Hypothalamus (tissue), 51 donors: Measurements from ENCODE around the gene GRID1.
A peak's percentile ranks its signal among the peaks of the same experiment; 100 is the strongest.

Experiments used
- DNase-seq, 51 donors: peaks; one replicate each; lab custom pipeline; 2025; lab: John Stamatoyannopoulos, UW

The GRID1 gene

GRCh38 chr10:86371116-86371515, 4.5 kb upstream of the GRID1 start:
- no peak for DNase-seq

DNA sequence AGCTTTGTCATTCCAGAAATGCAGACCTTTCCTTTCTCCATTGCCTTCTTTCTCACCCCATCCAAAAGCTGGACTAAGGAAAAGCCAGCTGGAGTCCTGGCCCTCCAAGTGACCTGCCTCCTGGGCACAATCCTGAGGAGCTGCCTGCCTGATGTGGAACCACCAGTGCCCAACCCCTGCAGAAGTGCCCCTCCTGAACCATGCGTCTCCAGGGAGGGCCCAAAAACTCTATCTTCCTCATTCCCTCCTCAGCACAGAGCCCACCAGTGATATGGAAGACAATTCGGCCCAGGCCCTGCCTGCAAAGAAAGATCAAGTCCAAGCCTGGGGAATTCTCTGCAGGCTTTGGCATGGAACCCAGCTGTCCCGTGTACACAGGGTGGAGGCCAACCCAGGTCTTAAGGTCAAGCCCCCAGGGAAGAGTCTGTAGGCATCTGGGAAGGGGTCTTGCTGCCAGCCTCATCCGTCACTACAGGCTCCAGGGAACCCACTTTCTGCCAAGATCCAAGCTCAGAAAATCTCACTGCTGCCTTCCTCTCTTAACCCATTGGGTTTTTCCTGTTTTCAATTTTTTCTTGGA, 3.5 kb upstream of the GRID1 start:
- no peak for DNase-seq

GRCh38 chr10:86368987-86369386, 2.4 kb upstream of the GRID1 start:
- no peak for DNase-seq

DNA sequence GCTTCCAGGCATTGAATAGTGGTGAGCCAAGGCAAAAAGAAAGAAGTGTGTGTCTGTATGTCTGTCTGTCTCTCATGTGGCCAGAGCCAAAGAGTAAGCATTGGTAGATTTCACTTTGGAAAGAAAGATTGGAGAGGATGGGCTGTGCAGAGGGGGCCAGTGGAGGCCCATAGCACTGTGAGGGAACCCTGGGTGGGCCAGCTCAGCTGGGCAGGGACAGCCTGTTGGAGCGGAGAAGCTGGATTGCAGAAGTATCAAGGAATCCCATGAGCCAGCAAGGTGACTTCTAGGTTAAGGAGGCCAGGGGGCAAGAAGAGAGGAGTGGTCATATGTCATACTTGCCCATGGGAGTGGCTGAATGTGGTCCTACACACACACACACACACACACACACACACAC, 1.5 kb upstream of the GRID1 start:
- DNase-seq = no peak

GRCh38 chr10:86367152-86367951, 757 bp upstream of the GRID1 start:
- peak in 34 of 51 donors; percentile 34 to 80 (median 69) for DNase-seq

- DNase-seq = peak in 1 of 51 donors; percentile 63
Observed at GRCh38 chr10:86366902-86367151, 232 bp upstream of the GRID1 start.

- peak in 21 of 51 donors; percentile 31 to 78 (median 51) for DNase-seq
Observed at GRCh38 chr10:86365346-86366032, 1.1 kb downstream of the GRID1 start.

DNA sequence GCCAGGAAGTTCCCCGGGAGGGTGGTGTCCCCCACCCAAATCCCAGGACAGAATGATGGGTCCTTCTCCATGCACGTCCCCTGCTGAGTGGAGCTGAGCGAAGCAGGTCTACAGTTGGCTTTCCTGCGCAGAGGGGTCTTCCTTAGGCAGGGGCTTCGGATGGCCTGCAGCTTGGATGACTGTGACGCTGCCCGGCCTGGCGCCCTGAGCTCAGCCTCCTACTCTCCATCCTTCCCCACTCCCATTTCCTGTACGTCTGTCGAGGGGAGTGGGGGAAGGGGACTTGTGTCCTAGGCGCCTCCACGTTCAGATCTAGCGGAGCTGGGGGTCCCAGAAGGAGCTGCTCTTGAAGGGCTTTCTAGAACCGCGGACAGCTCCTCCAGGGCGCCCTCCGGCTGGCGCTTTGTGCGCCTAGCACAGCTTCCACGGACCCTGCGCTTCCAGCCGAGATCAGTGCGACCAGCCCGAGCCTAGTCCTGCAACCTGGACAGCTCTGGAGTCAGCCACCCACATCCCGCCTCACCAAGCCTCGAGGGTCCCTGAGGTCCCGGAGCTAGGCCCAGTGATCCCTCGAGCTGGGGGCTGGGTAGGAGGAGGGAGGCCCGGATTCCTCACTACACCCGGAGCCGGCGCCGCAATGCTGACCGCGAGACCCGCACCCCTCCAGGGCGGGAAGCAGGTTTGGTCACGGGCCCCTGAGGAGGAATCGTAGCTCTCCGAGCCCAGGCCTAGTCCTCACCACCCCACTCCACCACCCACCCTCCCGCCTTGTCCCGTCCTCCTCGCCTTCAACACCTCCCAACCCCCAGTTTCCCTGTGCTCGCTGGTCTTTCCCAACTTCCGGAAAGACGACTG, 1.9 kb downstream of the GRID1 start:
- DNase-seq = peak in 10 of 51 donors; percentile 30 to 68 (median 38)

GRCh38 chr10:86363833-86364490, 2.6 kb downstream of the GRID1 start:
- no peak for DNase-seq

DNA sequence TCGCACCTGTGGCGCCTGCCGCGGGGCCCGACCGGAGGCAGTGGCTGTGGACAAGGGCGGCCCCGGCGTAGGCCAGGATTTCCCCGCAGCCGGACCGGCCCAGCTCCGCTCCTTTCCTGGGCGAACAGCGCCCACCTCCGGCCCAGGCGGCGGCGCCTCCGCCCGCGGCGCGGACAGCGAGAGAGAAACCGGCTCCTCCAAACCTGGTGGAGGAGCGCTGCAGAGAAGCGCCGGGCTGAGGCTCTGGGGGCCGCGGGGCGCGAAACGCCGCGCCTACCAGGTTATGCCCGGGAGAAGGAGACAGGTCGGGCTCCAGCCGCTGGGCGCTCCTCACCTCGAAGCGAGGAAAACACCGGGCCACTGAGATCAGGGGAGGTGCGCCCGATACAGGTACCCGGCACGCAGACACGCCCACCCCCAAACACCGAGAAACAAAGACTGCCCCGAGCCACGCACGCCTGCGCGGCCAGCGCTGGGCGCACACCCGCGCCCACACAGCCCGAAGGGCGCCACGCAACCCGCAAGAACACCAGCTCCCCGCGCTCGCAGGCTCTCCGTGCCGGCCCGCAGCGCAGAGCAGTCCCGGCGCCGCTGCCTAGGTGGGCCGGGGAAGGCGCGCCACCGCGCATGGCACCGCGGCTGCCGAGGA, 3.3 kb downstream of the GRID1 start:
- DNase-seq = peak in 20 of 51 donors; percentile 18 to 69 (median 38)

DNA sequence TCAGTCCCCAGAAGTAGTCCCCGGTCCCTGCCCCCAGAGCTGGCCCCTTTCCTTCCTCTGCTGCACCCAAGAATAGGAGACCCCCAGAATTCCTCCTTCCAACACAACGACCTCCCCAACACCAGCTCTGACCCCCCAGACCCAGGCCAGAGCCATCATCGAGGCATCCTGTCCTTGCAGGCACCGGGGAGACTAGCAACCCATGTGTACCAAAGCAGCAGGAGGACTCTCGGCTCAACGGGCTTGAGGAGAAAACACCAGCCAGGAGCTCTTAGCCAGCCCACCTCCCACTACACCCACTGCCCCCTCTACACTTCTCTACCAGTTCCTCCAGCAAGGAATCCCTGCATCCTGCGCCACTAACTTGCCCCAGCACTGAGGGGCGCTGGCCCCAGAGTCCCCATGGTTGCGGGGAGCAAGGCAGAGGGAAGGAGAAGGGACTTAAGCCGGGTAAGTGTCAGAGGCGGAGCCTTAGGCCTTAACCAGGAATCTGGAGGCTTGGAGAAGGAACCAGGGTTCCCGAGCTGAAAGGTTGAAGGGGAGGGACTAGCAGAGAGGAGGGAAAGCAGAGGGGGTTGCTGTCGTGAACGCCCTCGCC, 3.9 kb downstream of the GRID1 start:
- peak in 1 of 51 donors; percentile 49 for DNase-seq

DNA sequence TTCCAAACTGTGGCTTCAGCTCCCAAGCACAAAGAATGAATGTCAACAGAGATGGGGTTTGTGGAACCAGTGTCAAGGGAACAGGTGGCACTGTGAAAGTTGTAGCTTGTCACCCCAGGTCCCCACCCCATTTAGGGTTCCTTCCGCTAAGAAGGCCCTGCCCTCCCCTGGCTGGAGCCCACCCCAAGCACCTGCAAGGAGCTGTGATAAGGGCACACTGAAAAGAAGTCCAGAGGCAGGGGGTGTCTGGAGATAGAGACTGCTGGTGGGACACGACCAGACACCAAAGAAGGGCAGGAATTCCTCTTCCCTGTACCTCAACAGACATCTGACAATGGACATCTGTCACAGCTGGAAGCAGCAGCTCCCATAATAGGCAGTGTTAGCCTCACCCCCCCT, 4.5 kb downstream of the GRID1 start:
- no peak for DNase-seq

DNA sequence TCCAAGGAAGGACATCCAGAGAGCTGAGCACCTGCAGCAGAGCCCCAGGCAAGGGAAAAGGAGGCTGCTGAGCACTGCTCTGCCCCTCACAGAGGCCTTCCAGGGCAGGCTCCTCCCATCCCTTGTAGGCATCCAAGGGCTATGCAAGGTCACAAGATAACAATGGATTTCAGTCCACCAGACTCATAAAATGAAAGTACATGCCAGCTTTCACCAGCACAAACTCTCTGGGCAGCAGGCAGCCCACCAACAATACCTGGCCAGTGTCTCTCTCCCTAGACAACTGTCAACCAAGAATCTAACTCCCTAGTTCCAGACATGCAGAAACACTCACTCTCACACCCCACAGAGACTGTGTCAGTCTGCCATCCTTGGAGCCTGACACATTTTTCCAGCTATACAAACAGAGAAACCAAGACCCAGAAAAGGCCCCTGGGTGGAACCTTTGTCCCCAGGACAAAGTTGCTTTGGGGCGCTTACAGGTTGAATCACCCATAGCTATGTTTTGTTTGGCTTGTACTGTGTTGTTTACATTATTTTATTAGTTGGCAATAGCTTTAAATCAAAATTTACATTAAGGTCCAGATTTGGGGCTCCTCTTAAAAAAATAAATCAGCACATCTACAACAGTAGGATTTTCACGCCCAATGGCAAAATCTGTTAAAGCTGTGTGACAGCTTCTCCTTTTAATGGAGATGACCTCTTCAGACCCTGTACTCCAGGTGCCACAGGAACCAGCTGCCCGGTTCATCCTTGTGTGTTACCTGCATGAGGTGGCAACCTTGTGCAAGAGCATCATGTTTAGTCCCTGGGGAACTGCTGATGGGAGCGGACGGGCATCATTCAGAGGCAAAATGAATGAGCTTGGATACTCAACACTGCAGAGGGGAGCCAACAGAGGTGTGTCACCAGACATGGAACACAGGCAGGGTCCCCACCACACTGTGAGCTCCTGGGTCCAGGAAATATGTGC, 5.2 kb downstream of the GRID1 start:
- peak in 12 of 51 donors; percentile 26 to 69 (median 52) for DNase-seq

GRCh38 chr10:86360657-86361056, 5.9 kb downstream of the GRID1 start:
- DNase-seq = peak in 2 of 51 donors; percentile 51 to 69

DNA sequence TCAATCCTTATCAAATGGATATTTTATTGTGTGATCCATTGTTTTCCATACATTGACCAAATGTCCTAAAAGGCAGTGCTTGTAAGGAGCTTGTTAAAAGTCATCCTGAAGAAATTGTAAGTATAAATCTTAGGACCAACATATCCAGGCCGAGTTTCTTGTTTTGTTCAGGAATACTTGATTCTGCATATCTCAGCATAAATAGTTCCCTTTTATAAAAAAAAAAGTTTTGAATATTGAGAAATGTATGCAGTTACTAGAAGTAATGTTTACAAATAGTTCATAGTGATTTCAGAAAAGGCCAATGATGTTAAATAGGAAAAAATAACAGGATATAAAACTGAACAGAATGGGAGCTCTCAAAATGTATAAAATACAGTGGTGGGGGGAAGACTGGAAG, 6.6 kb downstream of the GRID1 start:
- DNase-seq = no peak

- DNase-seq = no peak
Observed at GRCh38 chr10:86359111-86359510, 7.5 kb downstream of the GRID1 start.

DNA sequence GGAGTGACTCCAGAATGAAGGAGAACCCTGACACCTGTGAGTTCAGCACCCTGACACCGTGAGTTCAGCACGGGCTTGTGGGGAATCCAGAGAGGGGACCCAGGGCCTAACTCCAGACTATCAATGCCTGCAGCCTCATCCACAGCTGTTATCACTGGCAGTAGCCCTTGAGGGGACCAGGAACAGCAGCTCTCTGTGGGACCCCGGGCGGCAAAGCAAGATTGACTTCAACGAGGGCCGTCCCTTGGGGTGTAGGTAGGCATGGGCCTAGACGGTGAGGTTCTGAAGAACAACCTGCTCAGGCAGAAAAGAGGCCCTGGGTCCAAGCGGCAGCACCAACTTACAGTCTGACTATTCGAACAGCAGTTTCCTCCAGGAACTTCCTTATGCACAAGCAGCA, 8.9 kb downstream of the GRID1 start:
- DNase-seq = no peak

DNA sequence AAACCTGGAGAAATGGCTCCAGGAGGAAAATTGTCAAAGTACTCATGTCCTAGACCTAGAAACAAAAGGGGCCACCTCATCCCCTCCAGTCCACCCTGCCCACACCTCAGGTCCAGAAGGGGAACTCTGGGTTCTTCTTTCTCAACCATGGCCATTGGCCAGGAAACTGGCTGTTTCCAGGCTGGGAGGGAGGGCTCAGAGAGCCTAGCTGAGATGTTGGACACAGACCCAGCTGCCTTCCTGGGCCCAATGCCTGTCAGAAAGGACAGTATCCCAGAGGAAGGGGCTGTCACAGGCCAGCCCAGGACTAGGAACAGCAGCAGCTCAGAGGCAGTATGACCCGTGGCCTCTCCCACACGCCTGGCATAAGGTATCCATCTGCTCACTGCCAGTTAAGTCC, 9.6 kb downstream of the GRID1 start:
- peak in 29 of 51 donors; percentile 12 to 69 (median 42) for DNase-seq
